Stimulated activated CD8-positive, alpha-beta memory T cell treated with anti-CD3 and anti-CD28 coated beads, Interleukin-4, amount 100 ng/mL, for 4 hours (primary cell): Measurements from ENCODE around the gene HLA-DOB.
A peak's percentile ranks its signal among the peaks of the same experiment; 100 is the strongest.

ENCODE experiments used
- DNase-seq, 2 donors: peaks; one replicate each; pipeline ENCODE4 v3.0.0-alpha.2; 2020; ENCODE audit warnings: low read depth in 2 of 2, low spot score in 1 of 2

HLA-DOB gene

DNA sequence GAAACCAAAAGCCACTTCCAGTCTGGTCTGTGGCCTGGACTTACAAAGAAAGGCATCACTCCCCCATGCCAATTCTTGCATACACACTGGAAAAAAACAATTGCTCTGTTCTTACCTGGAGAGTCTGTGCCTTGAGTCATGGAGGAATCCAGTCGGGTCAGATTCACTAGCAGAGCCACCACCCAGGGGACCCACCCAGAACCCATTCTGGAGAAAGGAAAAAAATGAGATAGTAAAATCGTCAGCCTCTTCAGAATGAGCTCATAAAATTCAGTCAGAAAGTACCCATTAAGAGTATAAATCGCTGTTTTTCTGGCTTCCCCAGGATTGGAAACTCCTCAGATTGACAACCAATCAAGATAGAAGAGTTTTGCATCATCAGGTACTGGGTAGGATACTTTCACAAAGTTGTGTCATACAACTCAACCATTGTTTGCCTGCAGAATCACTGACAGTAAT lies at the start of gene HLA-DOB:
Gene HLA-DOB, minus strand, starts transcription at position 257 of the 459 bp plus-strand sequence. Its CDS starts 51 bp downstream, at position 206.
- no peak for DNase-seq

GRCh38 chr6:32865724-32866443 lies 49.1 kb upstream of the HLA-DOB start:
- DNase-seq: no peak

GRCh38 chr6:32862725-32863124 lies 45.9 kb upstream of the HLA-DOB start:
- DNase-seq: no peak

- no peak for DNase-seq
These were observed 43.9 kb upstream of the HLA-DOB start for GRCh38 chr6:32860674-32861073.

DNA sequence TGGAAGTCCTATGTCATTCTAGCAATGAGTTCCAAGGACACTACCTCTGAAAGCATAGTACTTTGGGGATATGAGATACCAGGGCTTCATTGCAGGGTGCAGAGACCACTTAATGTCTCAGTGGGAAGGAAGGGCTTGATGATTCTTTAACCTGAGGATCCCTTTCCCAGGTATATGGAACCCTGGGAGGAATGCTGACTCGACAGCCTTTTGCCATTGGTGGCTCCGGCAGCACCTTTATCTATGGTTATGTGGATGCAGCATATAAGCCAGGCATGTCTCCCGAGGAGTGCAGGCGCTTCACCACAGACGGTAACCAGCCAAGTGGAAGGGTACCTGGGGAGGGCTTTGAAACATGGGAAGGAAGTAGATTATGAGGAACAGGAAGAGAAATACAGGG lies 41.4 kb upstream of the HLA-DOB start:
- DNase-seq: no peak

GRCh38 chr6:32857156-32857891 lies 40.5 kb upstream of the HLA-DOB start:
- DNase-seq: no peak

DNA sequence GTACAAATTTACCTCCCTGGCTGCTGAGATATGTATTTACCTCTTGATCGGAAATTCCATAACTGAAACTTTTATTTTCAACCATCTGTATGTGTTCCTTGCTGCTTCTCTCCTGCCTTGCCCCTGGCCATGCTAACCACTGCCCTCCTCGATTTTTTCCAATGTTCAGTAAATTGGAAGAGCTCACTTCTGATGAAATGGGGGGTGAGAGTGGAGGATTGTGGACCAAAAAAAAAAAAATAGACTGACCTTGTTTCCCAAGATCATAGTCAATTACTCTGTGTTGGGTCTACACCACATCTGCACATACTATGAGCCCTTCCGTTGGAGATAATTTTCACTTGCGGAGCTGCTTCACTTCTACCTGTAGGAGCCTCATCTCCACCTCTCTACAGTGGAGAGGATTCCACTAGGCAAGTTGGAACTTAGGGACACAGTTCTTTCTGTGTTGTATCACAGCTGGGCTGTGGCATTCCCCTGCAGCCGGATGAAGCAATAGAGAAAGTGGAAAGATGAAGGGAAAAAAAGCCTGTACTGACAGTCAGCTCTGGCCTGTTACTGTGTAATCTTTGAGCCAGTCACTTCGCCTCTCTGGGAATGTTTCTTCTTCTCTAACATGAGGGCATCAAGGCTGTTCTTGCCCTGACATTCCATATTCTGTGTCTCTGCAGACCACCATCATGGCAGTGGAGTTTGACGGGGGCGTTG lies 38.8 kb upstream of the HLA-DOB start:
- no peak for DNase-seq

DNA sequence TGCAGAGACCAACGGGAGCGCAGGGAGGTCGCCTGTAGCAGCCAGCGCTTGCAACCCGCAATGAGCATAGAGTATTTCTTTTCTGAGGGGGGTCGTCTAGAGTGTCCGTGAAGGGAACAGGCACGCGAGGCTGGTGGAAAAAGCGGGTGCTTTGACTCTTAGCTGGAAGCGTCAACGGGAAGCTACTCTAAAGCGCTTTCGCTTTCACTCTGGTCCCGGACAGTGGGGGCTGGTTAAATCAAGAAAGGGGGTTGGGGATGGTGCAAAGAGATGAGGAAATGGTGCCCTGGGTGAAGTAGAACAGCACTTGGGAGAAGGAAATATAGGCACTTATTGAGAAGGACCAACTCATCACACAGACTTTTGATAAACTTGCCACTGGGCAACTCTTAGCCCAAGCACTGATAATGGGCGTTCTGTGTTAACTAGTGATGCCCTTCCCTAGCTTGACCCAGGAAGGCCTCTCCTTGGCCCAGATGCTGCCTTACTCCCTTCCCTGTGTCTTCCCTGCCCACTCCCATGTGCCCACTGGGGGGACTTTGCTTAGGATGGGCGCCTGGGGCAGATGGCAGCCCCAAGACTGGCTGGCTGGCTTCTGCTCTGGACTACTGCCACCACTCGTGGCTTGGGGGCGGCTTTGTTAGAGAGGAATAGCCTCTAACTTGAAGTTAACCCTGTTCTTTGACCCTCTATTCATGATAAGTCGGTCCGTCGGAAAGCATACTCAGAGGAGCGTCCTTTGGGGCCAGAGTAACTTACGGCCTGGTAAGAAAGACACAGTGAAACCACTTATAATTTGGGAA lies 37.8 kb upstream of the HLA-DOB start:
- DNase-seq: peak in 1 of 2 donors; percentile 58

- DNase-seq: peak; percentile 93 to 96
These were observed 37.0 kb upstream of the HLA-DOB start, which contains the start of the genes PSMB9 and TAP1 for GRCh38 chr6:32853541-32854375. PSMB9 (plus strand) TSS chr6:32854192; CDS start chr6:32854230, 38 bp downstream. TAP1 (minus strand) TSS chr6:32853704; CDS start chr6:32853636, 68 bp downstream.

GRCh38 chr6:32852844-32853540 lies 36.2 kb upstream of the HLA-DOB start:
- no peak for DNase-seq

GRCh38 chr6:32852018-32852843 lies 35.4 kb upstream of the HLA-DOB start:
- DNase-seq: no peak

DNA sequence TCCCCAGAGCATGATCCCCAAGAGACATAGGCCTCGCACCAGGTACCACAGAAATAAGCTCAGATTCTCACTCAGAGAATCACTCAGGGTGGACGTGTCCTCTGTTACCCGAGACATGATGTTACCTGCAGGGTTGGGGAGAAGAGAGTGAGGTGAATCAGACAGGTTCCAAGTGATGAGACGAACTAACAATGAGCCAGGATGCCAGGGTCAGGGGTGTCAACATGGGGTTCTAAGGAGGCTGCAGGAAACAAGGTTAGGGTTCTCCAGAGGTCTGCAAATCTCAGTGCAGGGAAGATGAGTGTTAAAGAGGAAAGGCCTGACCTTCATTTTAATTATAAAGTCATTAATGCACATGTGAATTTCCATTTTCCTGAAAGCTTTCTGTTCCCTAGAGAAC lies 34.2 kb upstream of the HLA-DOB start:
- DNase-seq: no peak

GRCh38 chr6:32849126-32849525 lies 32.3 kb upstream of the HLA-DOB start:
- no peak for DNase-seq

- no peak for DNase-seq
These were observed 31.0 kb upstream of the HLA-DOB start for GRCh38 chr6:32847795-32848194.

GRCh38 chr6:32847004-32847403 lies 30.2 kb upstream of the HLA-DOB start:
- DNase-seq: no peak

DNA sequence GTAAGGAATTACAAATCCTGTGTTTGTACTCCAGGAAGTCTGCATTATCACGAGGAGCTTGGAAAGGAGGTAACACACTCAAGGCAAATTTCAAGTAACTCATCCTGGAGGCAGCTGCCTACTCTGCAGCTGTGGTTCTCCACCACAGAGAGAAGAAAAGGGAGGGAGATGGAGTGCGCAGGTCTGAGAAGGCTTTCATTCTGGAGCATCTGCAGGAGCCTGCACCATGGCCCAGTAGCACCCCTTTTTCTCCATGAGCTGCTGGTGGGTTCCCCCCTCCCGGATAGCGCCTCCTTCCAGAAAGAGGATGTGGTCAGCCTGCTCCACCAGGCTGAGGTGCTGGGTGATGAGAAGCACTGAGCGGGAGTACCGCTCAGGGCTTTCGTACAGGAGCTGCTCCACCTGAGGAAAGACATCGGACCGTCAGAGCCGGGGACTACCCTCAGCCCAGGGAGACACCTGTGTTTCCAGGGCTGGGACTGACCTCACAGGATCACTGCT lies 28.6 kb upstream of the HLA-DOB start:
- DNase-seq: no peak

DNA sequence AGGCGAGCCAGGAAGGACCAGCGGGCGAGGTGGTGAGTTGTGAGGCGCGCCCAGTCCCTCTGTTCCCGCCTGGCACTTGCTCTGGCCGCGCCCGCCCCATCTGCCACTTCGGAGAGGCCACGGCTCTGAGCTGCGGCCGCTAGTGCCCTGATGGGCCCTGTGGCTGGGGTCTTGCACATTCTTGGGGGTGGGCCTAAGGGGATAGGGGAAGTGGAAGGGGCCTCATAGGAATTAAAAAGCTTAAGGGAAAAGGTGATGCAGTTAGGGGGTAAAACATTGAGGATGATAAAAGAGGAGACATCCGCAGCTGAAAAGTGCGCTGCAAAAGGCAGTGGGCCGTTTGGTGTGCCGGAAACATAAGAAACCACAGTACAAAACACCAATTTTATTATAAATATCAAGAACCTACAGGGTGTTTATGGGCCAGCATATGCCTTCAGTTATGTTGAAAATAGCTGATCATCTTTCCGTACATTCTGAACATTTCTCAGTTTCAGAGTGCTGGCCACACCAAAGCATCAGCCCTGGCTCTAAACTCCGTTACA lies 28.1 kb upstream of the HLA-DOB start:
- DNase-seq: no peak
